Ishikawa (cell line): ENCODE results near the gene PLXNC1.

Experiments used
- CEBPB ChIP-seq: IDR thresholded peaks from 2 replicates; pipeline ENCODE4 v1.6.1; 2012
- CREB1 ChIP-seq: IDR thresholded peaks from 2 replicates; pipeline ENCODE4 v1.6.1; 2012; ENCODE audit warnings: low read depth
- EP300 ChIP-seq: IDR thresholded peaks from 2 replicates; pipeline ENCODE4 v1.6.1; 2012; ENCODE audit warnings: borderline replicate concordance
- FOXM1 ChIP-seq: IDR thresholded peaks from 2 replicates; pipeline ENCODE4 v1.6.1; 2012; ENCODE audit warnings: low read depth, borderline replicate concordance
- NFIC ChIP-seq: IDR thresholded peaks from 2 replicates; pipeline ENCODE4 v1.6.1; 2012
- RAD21 ChIP-seq: IDR thresholded peaks from 2 replicates; pipeline ENCODE4 v1.6.1; 2012; ENCODE audit warnings: low read depth
- TAF1 ChIP-seq: IDR thresholded peaks from 2 replicates; pipeline ENCODE4 v1.6.1; 2012; ENCODE audit warnings: low read depth, mild to moderate bottlenecking
- TEAD4 ChIP-seq: IDR thresholded peaks from 2 replicates; pipeline ENCODE4 v1.6.1; 2012
- YY1 ChIP-seq: IDR thresholded peaks from 2 replicates; pipeline ENCODE4 v1.6.1; 2012; ENCODE audit warnings: low read depth
- TF ChIP-seq, protein P1 (sequence below): IDR thresholded peaks from 2 replicates; pipeline ENCODE4 v1.6.1; 2012
- TF ChIP-seq, protein P2 (sequence below): IDR thresholded peaks from 2 replicates; pipeline ENCODE4 v1.6.1; 2012; ENCODE audit warnings: low read depth, mild to moderate bottlenecking

DNA sequence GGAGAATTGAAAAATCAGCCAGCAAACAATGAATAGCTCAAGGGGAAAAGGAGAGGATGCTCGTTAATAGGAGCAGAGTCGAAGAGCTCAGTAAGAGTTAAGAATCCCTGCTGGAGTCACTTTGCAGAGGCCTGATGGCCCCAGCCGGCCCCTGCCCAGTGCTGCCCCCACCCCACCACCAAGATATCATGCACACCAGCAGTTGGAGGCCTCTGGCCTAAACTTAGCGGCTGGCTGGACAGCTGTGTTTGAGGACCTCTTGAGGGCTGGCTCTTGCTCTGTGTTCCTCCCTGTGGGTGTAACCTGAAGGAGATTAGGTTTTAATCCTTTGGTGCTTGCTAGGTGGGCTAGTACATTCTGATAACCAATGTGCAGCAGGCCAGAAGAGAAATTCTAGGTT is 142.0 kb downstream of the PLXNC1 start:
- TF ChIP-seq YY1 (no peak), RAD21 (no peak), FOXM1 (no peak), EP300 (no peak), CEBPB (no peak), TAF1 (no peak), TEAD4 (no peak), CREB1 (no peak), NFIC (no peak)
- TF ChIP-seq, protein P1, sequence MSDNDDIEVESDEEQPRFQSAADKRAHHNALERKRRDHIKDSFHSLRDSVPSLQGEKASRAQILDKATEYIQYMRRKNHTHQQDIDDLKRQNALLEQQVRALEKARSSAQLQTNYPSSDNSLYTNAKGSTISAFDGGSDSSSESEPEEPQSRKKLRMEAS = no peak
- TF ChIP-seq, protein P2, sequence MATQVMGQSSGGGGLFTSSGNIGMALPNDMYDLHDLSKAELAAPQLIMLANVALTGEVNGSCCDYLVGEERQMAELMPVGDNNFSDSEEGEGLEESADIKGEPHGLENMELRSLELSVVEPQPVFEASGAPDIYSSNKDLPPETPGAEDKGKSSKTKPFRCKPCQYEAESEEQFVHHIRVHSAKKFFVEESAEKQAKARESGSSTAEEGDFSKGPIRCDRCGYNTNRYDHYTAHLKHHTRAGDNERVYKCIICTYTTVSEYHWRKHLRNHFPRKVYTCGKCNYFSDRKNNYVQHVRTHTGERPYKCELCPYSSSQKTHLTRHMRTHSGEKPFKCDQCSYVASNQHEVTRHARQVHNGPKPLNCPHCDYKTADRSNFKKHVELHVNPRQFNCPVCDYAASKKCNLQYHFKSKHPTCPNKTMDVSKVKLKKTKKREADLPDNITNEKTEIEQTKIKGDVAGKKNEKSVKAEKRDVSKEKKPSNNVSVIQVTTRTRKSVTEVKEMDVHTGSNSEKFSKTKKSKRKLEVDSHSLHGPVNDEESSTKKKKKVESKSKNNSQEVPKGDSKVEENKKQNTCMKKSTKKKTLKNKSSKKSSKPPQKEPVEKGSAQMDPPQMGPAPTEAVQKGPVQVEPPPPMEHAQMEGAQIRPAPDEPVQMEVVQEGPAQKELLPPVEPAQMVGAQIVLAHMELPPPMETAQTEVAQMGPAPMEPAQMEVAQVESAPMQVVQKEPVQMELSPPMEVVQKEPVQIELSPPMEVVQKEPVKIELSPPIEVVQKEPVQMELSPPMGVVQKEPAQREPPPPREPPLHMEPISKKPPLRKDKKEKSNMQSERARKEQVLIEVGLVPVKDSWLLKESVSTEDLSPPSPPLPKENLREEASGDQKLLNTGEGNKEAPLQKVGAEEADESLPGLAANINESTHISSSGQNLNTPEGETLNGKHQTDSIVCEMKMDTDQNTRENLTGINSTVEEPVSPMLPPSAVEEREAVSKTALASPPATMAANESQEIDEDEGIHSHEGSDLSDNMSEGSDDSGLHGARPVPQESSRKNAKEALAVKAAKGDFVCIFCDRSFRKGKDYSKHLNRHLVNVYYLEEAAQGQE = no peak
